ENCODE data around the gene AXIN2.
"Not testable (repeated sequence)": the region's sequence is repeated elsewhere in the genome, so short reads cannot be mapped to it uniquely, and the experiment has no call there.

AXIN2 gene

GRCh38 chr17:65509032-65509431 lies 52.4 kb downstream of the AXIN2 start:
- TF ChIP-seq CTCF (IDR thresholded peaks at IDR 0.05; ENCODE audit: low read depth, low read length, missing control alignments): no peak
- DNase-seq (ENCODE audit: extremely low read depth, low read depth): no peak

GRCh38 chr17:65504673-65505072 lies 56.8 kb downstream of the AXIN2 start:
- not testable (repeated sequence) for DNase-seq (ENCODE audit: extremely low read depth, low read depth); H3K4me3 ChIP-seq (replicated peaks; ENCODE audit: low read depth, low read length)

More at GRCh38 chr17:65509032-65509431, 52.4 kb downstream of the AXIN2 start:
- H3K4me3 ChIP-seq (replicated peaks; ENCODE audit: low read depth, low read length): no peak overlapping the region

GRCh38 chr17:65504141-65504540 lies 57.3 kb downstream of the AXIN2 start:
- no peak overlapping the region for H3K4me3 ChIP-seq (replicated peaks; ENCODE audit: low read depth, low read length)
- DNase-seq (ENCODE audit: extremely low read depth, low read depth): no peak
- TF ChIP-seq CTCF (IDR thresholded peaks at IDR 0.05; ENCODE audit: low read depth, low read length, missing control alignments): no peak

GRCh38 chr17:65503557-65503956 lies 57.9 kb downstream of the AXIN2 start:
- no peak for DNase-seq (ENCODE audit: extremely low read depth, low read depth)
- TF ChIP-seq CTCF (IDR thresholded peaks at IDR 0.05; ENCODE audit: low read depth, low read length, missing control alignments): no peak

GRCh38 chr17:65498816-65499215 lies 62.6 kb downstream of the AXIN2 start:
- H3K4me3 ChIP-seq (replicated peaks; ENCODE audit: low read depth, low read length): no peak overlapping the region
- no peak for TF ChIP-seq CTCF (IDR thresholded peaks at IDR 0.05; ENCODE audit: low read depth, low read length, missing control alignments)
- DNase-seq (ENCODE audit: extremely low read depth, low read depth): no peak

More at GRCh38 chr17:65503557-65503956, 57.9 kb downstream of the AXIN2 start:
- no peak overlapping the region for H3K4me3 ChIP-seq (replicated peaks; ENCODE audit: low read depth, low read length)

- H3K4me3 ChIP-seq (replicated peaks; ENCODE audit: low read depth, low read length): no peak overlapping the region
- TF ChIP-seq CTCF (IDR thresholded peaks at IDR 0.05; ENCODE audit: low read depth, low read length, missing control alignments): no peak
- no peak for DNase-seq (ENCODE audit: extremely low read depth, low read depth)
Measured at GRCh38 chr17:65496801-65497200, 64.6 kb downstream of the AXIN2 start.

GRCh38 chr17:65495122-65496055 lies 66.1 kb downstream of the AXIN2 start:
- TF ChIP-seq CTCF (IDR thresholded peaks at IDR 0.05; ENCODE audit: low read depth, low read length, missing control alignments): no peak
- DNase-seq (ENCODE audit: extremely low read depth, low read depth): no peak

More at GRCh38 chr17:65495122-65496055, 66.1 kb downstream of the AXIN2 start:
- no peak overlapping the region for H3K4me3 ChIP-seq (replicated peaks; ENCODE audit: low read depth, low read length)

Measured in HFF-Myc (cell line).